CD14-positive monocyte (primary cell): ENCODE data around the gene PIK3R4. TPM values are rescaled to one million over a fixed set of nuclear protein-coding genes. Genes with fewer than 3 reads are reported as not detected.

Source experiments
- DNase-seq, 3 donors: peaks; one replicate each; pipeline ENCODE4 v3.0.0-alpha.2; 2011 to 2022
- H2AFZ ChIP-seq: 2 replicates; pipeline ENCODE4 v1.6.0; 2012; ENCODE audit warnings: mild to moderate bottlenecking, low read depth, low read length, inconsistent platforms; ENCODE audit not compliant: insufficient read depth, poor library complexity, severe bottlenecking
- H3K27ac ChIP-seq, 2 donors: 1 replicate in 1 of 2; 2 replicates in 1 of 2; pipeline ENCODE4 v1.5.1; 2012 to 2013; ENCODE audit warnings: low read length in 2 of 2, control low read depth in 1 of 2, inconsistent platforms in 1 of 2, low read depth in 1 of 2, mild to moderate bottlenecking in 1 of 2
- H3K27me3 ChIP-seq, 2 donors: one replicate each; pipeline versions ENCODE4 v1.6.0 to v1.6.1; 2011 to 2013; ENCODE audit warnings: low read length in 2 of 2; ENCODE audit not compliant: control insufficient read depth in 2 of 2, insufficient read depth in 2 of 2
- H3K36me3 ChIP-seq, 2 donors: replicated peaks in 1 of 2; 1 replicate in 1 of 2; 2 replicates in 1 of 2; pipeline versions ENCODE4 v1.5.1 to v1.6.1; 2012 to 2013; ENCODE audit warnings: low read length in 2 of 2, control low read depth in 1 of 2, inconsistent platforms in 1 of 2, mild to moderate bottlenecking in 1 of 2; ENCODE audit not compliant: insufficient read depth in 2 of 2, control insufficient read depth in 1 of 2
- H3K4me1 ChIP-seq, 2 donors: 1 replicate in 1 of 2; 2 replicates in 1 of 2; pipeline versions ENCODE4 v1.5.1 to v1.6.1; 2012 to 2013; ENCODE audit warnings: low read length in 2 of 2, control low read depth in 1 of 2, inconsistent platforms in 1 of 2, mild to moderate bottlenecking in 1 of 2, moderate library complexity in 1 of 2; ENCODE audit not compliant: insufficient read depth in 2 of 2, control insufficient read depth in 1 of 2
- H3K4me2 ChIP-seq: replicated peaks from 2 replicates; pipeline ENCODE3; 2012; ENCODE audit warnings: low read length, moderate library complexity, mild to moderate bottlenecking; ENCODE audit not compliant: poor library complexity, severe bottlenecking; ENCODE audit errors: extremely low read depth
- H3K4me3 ChIP-seq, 3 experiments: fragments of 200-600 bp in 1 of 3; sonication (generic) in 1 of 3; replicated peaks in 1 of 3; 1 replicate in 2 of 3; 2 replicates in 1 of 3; pipeline ENCODE4 v1.5.1; 2011 to 2013; ENCODE audit warnings: low read length in 3 of 3, mild to moderate bottlenecking in 3 of 3, control low read depth in 2 of 3, low read depth in 2 of 3, inconsistent platforms in 1 of 3, moderate library complexity in 1 of 3
- H3K79me2 ChIP-seq: 2 replicates; pipeline ENCODE4 v1.6.0; 2012; ENCODE audit warnings: mild to moderate bottlenecking, control low read depth, inconsistent platforms, low read length, moderate library complexity; ENCODE audit not compliant: insufficient read depth
- H3K9ac ChIP-seq: 2 replicates; pipeline ENCODE4 v1.6.0; 2017; ENCODE audit warnings: low read length, mild to moderate bottlenecking; ENCODE audit not compliant: insufficient read depth, poor library complexity, severe bottlenecking
- H3K9me3 ChIP-seq, 2 donors: replicated peaks in 1 of 2; 1 replicate in 1 of 2; 2 replicates in 1 of 2; pipeline versions ENCODE4 v1.5.1 to v1.6.1; 2012 to 2013; ENCODE audit warnings: low read length in 2 of 2, control low read depth in 1 of 2; ENCODE audit not compliant: control insufficient read depth in 1 of 2, insufficient read depth in 1 of 2
- H4K20me1 ChIP-seq: 2 replicates; pipeline ENCODE4 v1.6.0; 2012; ENCODE audit warnings: mild to moderate bottlenecking, low read length, control low read depth, moderate library complexity; ENCODE audit not compliant: insufficient read depth
- H3K27ac Mint-ChIP-seq, 7 donors: one replicate each; pipeline ENCODE4 v1.8.0; 2020; ENCODE audit warnings: mild to moderate bottlenecking in 7 of 7, mixed read lengths in 7 of 7, moderate library complexity in 6 of 7, inconsistent platforms in 2 of 7
- H3K27me3 Mint-ChIP-seq, 3 donors: one replicate each; pipeline ENCODE4 v1.8.0; 2021 to 2022; ENCODE audit warnings: low read depth in 3 of 3, mild to moderate bottlenecking in 3 of 3, mixed read lengths in 3 of 3, moderate library complexity in 3 of 3, inconsistent platforms in 1 of 3
- H3K36me3 Mint-ChIP-seq, 2 donors: one replicate each; pipeline ENCODE4 v1.8.0; 2020; ENCODE audit warnings: mixed read lengths in 2 of 2, inconsistent platforms in 1 of 2, mild to moderate bottlenecking in 1 of 2
- H3K4me1 Mint-ChIP-seq: one replicate; pipeline ENCODE4 v1.8.0; 2020; ENCODE audit warnings: mild to moderate bottlenecking, mixed read lengths
- H3K4me3 Mint-ChIP-seq, 2 donors: one replicate each; pipeline ENCODE4 v1.8.0; 2020; ENCODE audit warnings: mild to moderate bottlenecking in 2 of 2, mixed read lengths in 2 of 2, moderate library complexity in 1 of 2
- H3K9me3 Mint-ChIP-seq, 7 donors: one replicate each; pipeline ENCODE4 v1.8.0; 2020 to 2022; ENCODE audit warnings: mixed read lengths in 7 of 7, mild to moderate bottlenecking in 6 of 7, moderate library complexity in 6 of 7, inconsistent platforms in 2 of 7
- WGBS: methylation state at CpG from one replicate; pipeline ENCODE4 v1.1.5; 2013; ENCODE audit warnings: missing lambda C conversion rate; ENCODE audit not compliant: insufficient coverage; 5-methylcytosine and 5-hydroxymethylcytosine counted together
- intact Hi-C, 2 donors: fragments of 100-400 bp; cut with micrococcal nuclease; formaldehyde crosslinking; loops; one replicate each; pipeline versions ENCODE4 v1.15.0 to v1.15.1; 2023
- polyA plus RNA-seq, 3 donors: library from polyadenylated mRNA; depleted of rRNA in 1 of 3; unstranded in 2 of 3; stranded (reverse) in 1 of 3; fragments of 300-500 nt in 2 of 3; fragments of >200 nt in 1 of 3; fragmentation: Illumina TruSeq in 2 of 3; gene quantifications; 1 replicate in 2 of 3; 2 replicates in 1 of 3; pipeline ENCODE4 v1.2.3, GENCODE V29; 2012 to 2021
- TF ChIP-seq, protein P1 (sequence below): fragments of 200-600 bp; IDR thresholded peaks from one replicate; pipeline ENCODE4 v1.8.0; 2022; ENCODE audit warnings: antibody characterized with exemption, mild to moderate bottlenecking

PIK3R4 gene
- polyA plus RNA-seq, 3 donors: 6.5 to 18.7 (median 10.1) TPM

DNA sequence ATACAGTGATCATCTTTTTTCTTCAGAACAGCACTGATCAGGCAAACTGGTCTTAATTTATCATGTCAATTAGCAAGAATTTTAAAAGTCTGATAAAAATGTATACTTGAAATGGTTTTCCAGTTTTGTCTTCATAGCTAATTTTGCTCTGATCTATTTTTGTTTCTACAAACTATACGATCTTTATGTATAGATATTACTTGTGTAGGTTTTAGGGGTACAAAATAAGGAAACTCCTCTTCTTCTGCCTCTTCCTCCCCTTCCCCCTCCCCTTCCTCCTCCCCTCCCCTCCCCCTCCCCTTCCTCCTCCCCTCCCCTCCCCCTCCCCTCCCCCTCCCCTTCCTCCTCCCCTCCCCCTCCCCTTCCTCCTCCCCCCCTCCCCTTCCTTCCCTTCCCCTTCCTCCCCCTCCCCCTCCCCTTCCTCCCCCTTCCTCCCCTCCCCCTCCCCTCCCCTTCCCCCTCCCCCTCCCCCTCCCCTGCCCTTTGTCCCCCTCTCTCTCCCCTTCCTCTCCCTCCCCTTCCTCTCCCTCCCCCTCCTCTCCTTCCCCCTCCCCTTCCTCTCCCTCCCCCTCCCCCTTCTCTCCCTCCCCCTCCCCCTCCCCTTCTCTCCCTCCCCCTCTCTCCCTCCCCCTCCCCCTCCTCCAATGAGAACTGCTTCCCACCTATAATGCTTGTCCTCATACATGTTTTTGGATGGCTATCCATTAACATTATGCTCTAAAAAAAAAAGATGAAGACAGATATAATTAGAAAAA, 110.0 kb downstream of the PIK3R4 start:
- no peak overlapping the region for H3K9ac ChIP-seq
- Mint-ChIP-seq H3K27me3 (peaks cover 0 to 4% (median 0%) of the 10 kb centered on the region in 3 donors), H3K36me3 (no peaks in the 10 kb centered on the region), H3K4me1 (no peaks in the 10 kb centered on the region), H3K9me3 (peaks cover 0 to 2% (median 0%) of the 10 kb centered on the region in 7 donors), H3K4me3 (no peak overlapping the region), H3K27ac (no peak overlapping the region)
- no peaks in the 10 kb centered on the region for H3K27me3 ChIP-seq
- no peaks in the 10 kb centered on the region for H3K4me1 ChIP-seq
- no CpG with 5 or more reads among the region's 1 CpG for WGBS
- no peaks in the 10 kb centered on the region for H3K36me3 ChIP-seq
- H2AFZ ChIP-seq: no peak overlapping the region
- H3K4me3 ChIP-seq: no peak overlapping the region
- H3K9me3 ChIP-seq: no peaks in the 10 kb centered on the region
- intact Hi-C loops: no loop called here
- no peak overlapping the region for H3K27ac ChIP-seq
- no peaks in the 10 kb centered on the region for H4K20me1 ChIP-seq
- H3K4me2 ChIP-seq: no peak overlapping the region
- DNase-seq: no peak
- no peaks in the 10 kb centered on the region for H3K79me2 ChIP-seq
- TF ChIP-seq, protein P1, sequence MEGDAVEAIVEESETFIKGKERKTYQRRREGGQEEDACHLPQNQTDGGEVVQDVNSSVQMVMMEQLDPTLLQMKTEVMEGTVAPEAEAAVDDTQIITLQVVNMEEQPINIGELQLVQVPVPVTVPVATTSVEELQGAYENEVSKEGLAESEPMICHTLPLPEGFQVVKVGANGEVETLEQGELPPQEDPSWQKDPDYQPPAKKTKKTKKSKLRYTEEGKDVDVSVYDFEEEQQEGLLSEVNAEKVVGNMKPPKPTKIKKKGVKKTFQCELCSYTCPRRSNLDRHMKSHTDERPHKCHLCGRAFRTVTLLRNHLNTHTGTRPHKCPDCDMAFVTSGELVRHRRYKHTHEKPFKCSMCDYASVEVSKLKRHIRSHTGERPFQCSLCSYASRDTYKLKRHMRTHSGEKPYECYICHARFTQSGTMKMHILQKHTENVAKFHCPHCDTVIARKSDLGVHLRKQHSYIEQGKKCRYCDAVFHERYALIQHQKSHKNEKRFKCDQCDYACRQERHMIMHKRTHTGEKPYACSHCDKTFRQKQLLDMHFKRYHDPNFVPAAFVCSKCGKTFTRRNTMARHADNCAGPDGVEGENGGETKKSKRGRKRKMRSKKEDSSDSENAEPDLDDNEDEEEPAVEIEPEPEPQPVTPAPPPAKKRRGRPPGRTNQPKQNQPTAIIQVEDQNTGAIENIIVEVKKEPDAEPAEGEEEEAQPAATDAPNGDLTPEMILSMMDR: no peak

DNA sequence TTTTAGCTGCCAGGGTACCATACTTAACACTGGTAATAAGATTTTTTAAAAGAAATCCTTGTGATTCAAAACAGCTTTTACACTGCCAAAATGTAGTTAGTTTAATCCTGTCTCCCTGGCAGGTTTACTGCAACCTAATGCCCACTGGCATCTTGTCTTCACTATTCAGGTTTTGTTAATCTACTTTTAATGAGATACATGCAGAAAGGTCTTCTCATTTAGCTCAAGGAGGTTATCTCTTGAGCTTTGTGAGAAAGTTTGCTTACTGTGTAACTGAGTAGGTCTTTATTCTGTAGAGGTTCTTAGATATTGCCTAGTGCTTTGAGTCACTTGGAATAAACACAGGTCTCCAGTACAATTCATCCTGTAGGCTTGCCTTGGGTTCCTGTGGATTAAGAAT, 110.7 kb downstream of the PIK3R4 start:
- H3K27ac ChIP-seq: no peak overlapping the region
- intact Hi-C loops: no loop called here
- H3K4me1 ChIP-seq: no peaks in the 10 kb centered on the region
- no peaks in the 10 kb centered on the region for H3K27me3 ChIP-seq
- no peak for DNase-seq
- no peaks in the 10 kb centered on the region for H3K9me3 ChIP-seq
- no peaks in the 10 kb centered on the region for H3K36me3 ChIP-seq
- no peaks in the 10 kb centered on the region for H3K79me2 ChIP-seq
- no peaks in the 10 kb centered on the region for H3K4me1 Mint-ChIP-seq
- H2AFZ ChIP-seq: no peak overlapping the region
- peaks cover 0 to 4% (median 0%) of the 10 kb centered on the region in 3 donors for H3K27me3 Mint-ChIP-seq
- no peak overlapping the region for H3K4me3 ChIP-seq
- no peak overlapping the region for H3K9ac ChIP-seq
- H3K9me3 Mint-ChIP-seq: peaks cover 0 to 2% (median 0%) of the 10 kb centered on the region in 7 donors
- TF ChIP-seq, protein P1: no peak
- H3K4me3 Mint-ChIP-seq: no peak overlapping the region
- H4K20me1 ChIP-seq: no peaks in the 10 kb centered on the region
- no peaks in the 10 kb centered on the region for H3K36me3 Mint-ChIP-seq
- H3K27ac Mint-ChIP-seq: no peak overlapping the region
- no peak overlapping the region for H3K4me2 ChIP-seq
